Panc1 (cell line): ENCODE measurements around the gene LITAFD. TPM values are rescaled to one million over a fixed set of nuclear protein-coding genes. Genes with fewer than 3 reads are reported as not detected.
"Not testable (repeated sequence)": the region's sequence is repeated elsewhere in the genome, so short reads cannot be mapped to it uniquely, and the experiment has no call there.

Source experiments
- ATAC-seq: fragments of 200-7000 bp; cut with Tn5 transposase; 2 replicates; pipeline ENCODE4 v1.9.1; 2020; ENCODE audit warnings: mild to moderate bottlenecking, moderate library complexity
- BruUV-seq: library from RNA; stranded (reverse); fragments of 400-500 nt; replicated peaks from 2 replicates; lab custom pipeline; 2021; lab: Mats Ljungman, UMichigan
- CTCF ChIA-PET: fragments of 300-600 bp; sonication (Branson Sonifier 250); formaldehyde crosslinking; loops from one replicate; lab custom pipeline; 2022; ENCODE audit warnings: antibody characterized with exemption; lab: Charles Lee
- POLR2A ChIA-PET: fragments of 300-600 bp; sonication (Branson Sonifier 250); formaldehyde crosslinking; loops from one replicate; lab custom pipeline; 2022; ENCODE audit warnings: antibody characterized with exemption; lab: Charles Lee
- DNase-seq: peaks from one replicate; pipeline ENCODE4 v3.0.0-alpha.2; 2010; ENCODE audit warnings: low read depth, low spot score
- H3K27ac ChIP-seq: 2 replicates; pipeline ENCODE4 v1.5.1; 2011; ENCODE audit warnings: mild to moderate bottlenecking, low read length, inconsistent platforms
- H3K27me3 ChIP-seq: fragments of 200-500 bp; sonication (Bioruptor generic); 2 replicates; pipeline ENCODE4 v1.6.0; 2014; ENCODE audit warnings: low read length, inconsistent platforms; ENCODE audit not compliant: control insufficient read depth, insufficient read depth
- H3K36me3 ChIP-seq: fragments of 200-500 bp; sonication (Bioruptor generic); 2 replicates; pipeline ENCODE4 v1.5.1; 2014; ENCODE audit warnings: inconsistent platforms, mild to moderate bottlenecking, low read length, moderate library complexity; ENCODE audit not compliant: control insufficient read depth, insufficient read depth
- H3K4me1 ChIP-seq: 2 replicates; pipeline ENCODE4 v1.5.1; 2011; ENCODE audit warnings: inconsistent platforms, mild to moderate bottlenecking, low read length, moderate library complexity; ENCODE audit not compliant: control insufficient read depth, insufficient read depth
- H3K4me3 ChIP-seq, 2 experiments: 2 replicates each; pipeline ENCODE4 v1.5.1; 2011 to 2012; ENCODE audit warnings: low read depth in 2 of 2, low read length in 2 of 2, mild to moderate bottlenecking in 2 of 2, inconsistent platforms in 1 of 2, moderate library complexity in 1 of 2
- H3K9me3 ChIP-seq: fragments of 200-500 bp; sonication (Bioruptor generic); 2 replicates; pipeline ENCODE4 v1.5.1; 2014; ENCODE audit warnings: low read depth, mild to moderate bottlenecking, inconsistent platforms, low read length, moderate library complexity; ENCODE audit not compliant: control insufficient read depth, insufficient read depth
- POLR2AphosphoS5 ChIP-seq: IDR thresholded peaks from 2 replicates; pipeline ENCODE4 v1.6.1; 2012; ENCODE audit warnings: mild to moderate bottlenecking, low read depth, low read length, moderate library complexity
- SIN3A ChIP-seq: IDR thresholded peaks from 2 replicates; pipeline ENCODE4 v1.6.1; 2012; ENCODE audit warnings: low read depth, mild to moderate bottlenecking, low read length, moderate library complexity, borderline replicate concordance; ENCODE audit not compliant: insufficient read depth
- in situ Hi-C: cut with HindIII; loops from 2 replicates; pipeline ENCODE4 v1.10.0; 2016; ENCODE audit warnings: low sequenced_read_pairs, low pct_unique_long_range_greater_than_20kb
- intact Hi-C: fragments of 100-400 bp; cut with micrococcal nuclease; formaldehyde crosslinking; loops from one replicate; pipeline ENCODE4 v1.10.0; 2022; ENCODE audit not compliant: unreplicated experiment
- total RNA-seq: library from RNA; stranded (reverse); gene quantifications from one replicate; pipeline ENCODE4 v1.2.1, GENCODE V29; 2021; ENCODE audit not compliant: unreplicated experiment
- TF ChIP-seq, protein P1 (sequence below): fragments of 450-650 bp; IDR thresholded peaks from 2 replicates; pipeline ENCODE4 v1.5.1; 2017; ENCODE audit warnings: mild to moderate bottlenecking
- TF ChIP-seq, protein P2 (sequence below), 2 experiments: IDR thresholded peaks; 2 replicates each; pipeline ENCODE4 v1.6.1; 2011 to 2012; ENCODE audit warnings: low read depth in 2 of 2, control low read depth in 1 of 2, low read length in 1 of 2, mild to moderate bottlenecking in 1 of 2, moderate library complexity in 1 of 2; ENCODE audit not compliant: insufficient read depth in 1 of 2

The LITAFD gene
- total RNA-seq, 1 experiment from 2014 or later, result not detected

DNA sequence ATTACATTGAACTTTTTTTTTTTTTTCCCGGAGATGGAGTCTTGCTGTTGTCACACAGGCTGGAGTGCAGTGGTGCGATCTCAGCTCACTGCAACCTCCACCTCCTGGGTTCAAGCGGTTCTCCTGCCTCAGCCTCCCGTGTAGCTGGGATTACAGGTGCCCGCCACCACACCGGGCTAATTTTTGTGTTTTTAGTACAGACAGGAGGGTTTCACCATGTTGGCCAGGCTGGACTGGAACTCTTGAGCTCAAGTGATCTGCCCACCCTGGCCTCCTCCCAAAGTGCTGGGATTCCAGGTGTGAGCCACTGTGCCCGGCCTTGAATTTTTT is 8.3 kb upstream of the LITAFD start:
- H3K27ac ChIP-seq, BruUV-seq, H3K4me3 ChIP-seq, H3K9me3 ChIP-seq, ATAC-seq, H3K27me3 ChIP-seq, DNase-seq, intact Hi-C loops, in situ Hi-C loops, H3K36me3 ChIP-seq: not testable (repeated sequence)
- H3K4me1 ChIP-seq, result peaks cover 18% of the 10 kb centered on the region
- ChIA-PET CTCF (interaction anchor here (0.7 kb wide), 2 partner anchors 11 to 12 kb away, joined by 3 to 4 read pairs; no protein-coding TSS in a partner anchor), POLR2A (interaction anchor here (0.5 to 0.7 kb wide), 3 partner anchors 20 to 89 kb away, joined by 5 to 6 read pairs (median 5); no protein-coding TSS in a partner anchor)
- TF ChIP-seq, protein P1, sequence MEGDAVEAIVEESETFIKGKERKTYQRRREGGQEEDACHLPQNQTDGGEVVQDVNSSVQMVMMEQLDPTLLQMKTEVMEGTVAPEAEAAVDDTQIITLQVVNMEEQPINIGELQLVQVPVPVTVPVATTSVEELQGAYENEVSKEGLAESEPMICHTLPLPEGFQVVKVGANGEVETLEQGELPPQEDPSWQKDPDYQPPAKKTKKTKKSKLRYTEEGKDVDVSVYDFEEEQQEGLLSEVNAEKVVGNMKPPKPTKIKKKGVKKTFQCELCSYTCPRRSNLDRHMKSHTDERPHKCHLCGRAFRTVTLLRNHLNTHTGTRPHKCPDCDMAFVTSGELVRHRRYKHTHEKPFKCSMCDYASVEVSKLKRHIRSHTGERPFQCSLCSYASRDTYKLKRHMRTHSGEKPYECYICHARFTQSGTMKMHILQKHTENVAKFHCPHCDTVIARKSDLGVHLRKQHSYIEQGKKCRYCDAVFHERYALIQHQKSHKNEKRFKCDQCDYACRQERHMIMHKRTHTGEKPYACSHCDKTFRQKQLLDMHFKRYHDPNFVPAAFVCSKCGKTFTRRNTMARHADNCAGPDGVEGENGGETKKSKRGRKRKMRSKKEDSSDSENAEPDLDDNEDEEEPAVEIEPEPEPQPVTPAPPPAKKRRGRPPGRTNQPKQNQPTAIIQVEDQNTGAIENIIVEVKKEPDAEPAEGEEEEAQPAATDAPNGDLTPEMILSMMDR, result peak; percentile 28; the same call in 1 of the 2 replicates

GRCh38 chr16:8874388-8874787 is 7.8 kb upstream of the LITAFD start:
- Histone ChIP-seq H3K4me3 (no peak overlapping the region), H3K9me3 (no peaks in the 10 kb centered on the region), H3K27ac (no peak overlapping the region), H3K4me1 (peaks cover 16% of the 10 kb centered on the region), H3K36me3 (no peaks in the 10 kb centered on the region), H3K27me3 (no peaks in the 10 kb centered on the region)
- POLR2A ChIA-PET, result interaction anchor here (0.5 to 0.7 kb wide), 3 partner anchors 19 to 89 kb away, joined by 5 to 6 read pairs (median 5); no protein-coding TSS in a partner anchor
- CTCF ChIA-PET, result interaction anchor here (0.6 to 0.7 kb wide), 3 partner anchors 10 to 265 kb away, joined by 4 to 6 read pairs (median 5); no protein-coding TSS in a partner anchor
- intact Hi-C loops (no loop called here), in situ Hi-C loops (no loop called here)
- no peak for TF ChIP-seq SIN3A
- TF ChIP-seq, protein P1, result no peak
- TF ChIP-seq, protein P2, sequence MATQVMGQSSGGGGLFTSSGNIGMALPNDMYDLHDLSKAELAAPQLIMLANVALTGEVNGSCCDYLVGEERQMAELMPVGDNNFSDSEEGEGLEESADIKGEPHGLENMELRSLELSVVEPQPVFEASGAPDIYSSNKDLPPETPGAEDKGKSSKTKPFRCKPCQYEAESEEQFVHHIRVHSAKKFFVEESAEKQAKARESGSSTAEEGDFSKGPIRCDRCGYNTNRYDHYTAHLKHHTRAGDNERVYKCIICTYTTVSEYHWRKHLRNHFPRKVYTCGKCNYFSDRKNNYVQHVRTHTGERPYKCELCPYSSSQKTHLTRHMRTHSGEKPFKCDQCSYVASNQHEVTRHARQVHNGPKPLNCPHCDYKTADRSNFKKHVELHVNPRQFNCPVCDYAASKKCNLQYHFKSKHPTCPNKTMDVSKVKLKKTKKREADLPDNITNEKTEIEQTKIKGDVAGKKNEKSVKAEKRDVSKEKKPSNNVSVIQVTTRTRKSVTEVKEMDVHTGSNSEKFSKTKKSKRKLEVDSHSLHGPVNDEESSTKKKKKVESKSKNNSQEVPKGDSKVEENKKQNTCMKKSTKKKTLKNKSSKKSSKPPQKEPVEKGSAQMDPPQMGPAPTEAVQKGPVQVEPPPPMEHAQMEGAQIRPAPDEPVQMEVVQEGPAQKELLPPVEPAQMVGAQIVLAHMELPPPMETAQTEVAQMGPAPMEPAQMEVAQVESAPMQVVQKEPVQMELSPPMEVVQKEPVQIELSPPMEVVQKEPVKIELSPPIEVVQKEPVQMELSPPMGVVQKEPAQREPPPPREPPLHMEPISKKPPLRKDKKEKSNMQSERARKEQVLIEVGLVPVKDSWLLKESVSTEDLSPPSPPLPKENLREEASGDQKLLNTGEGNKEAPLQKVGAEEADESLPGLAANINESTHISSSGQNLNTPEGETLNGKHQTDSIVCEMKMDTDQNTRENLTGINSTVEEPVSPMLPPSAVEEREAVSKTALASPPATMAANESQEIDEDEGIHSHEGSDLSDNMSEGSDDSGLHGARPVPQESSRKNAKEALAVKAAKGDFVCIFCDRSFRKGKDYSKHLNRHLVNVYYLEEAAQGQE (IDR thresholded peaks at IDR 0.05; ENCODE audit: insufficient read depth in 1 of 2, low read depth in 2 of 2, low read length in 1 of 2), result no peak
- TF ChIP-seq POLR2AphosphoS5, result no peak
- no peak for DNase-seq
- BruUV-seq, result no TSS peak
- no peak for ATAC-seq

GRCh38 chr16:8875317-8875716 is 6.8 kb upstream of the LITAFD start:
- ATAC-seq, DNase-seq, H3K36me3 ChIP-seq, BruUV-seq, in situ Hi-C loops, intact Hi-C loops, CTCF ChIA-PET, POLR2A ChIA-PET, H3K4me3 ChIP-seq, H3K9me3 ChIP-seq, H3K27me3 ChIP-seq, H3K27ac ChIP-seq: not testable (repeated sequence)
- H3K4me1 ChIP-seq, result peaks cover 11% of the 10 kb centered on the region
